Calu3 (cell line): ENCODE data around the gene C20orf173. TPM values are rescaled to one million over a fixed set of nuclear protein-coding genes. Genes with fewer than 3 reads are reported as not detected.

Source experiments
- BruUV-seq: library from RNA; stranded (reverse); fragments of 400-500 nt; replicated peaks from 2 replicates; lab custom pipeline; 2021; lab: Mats Ljungman, UMichigan
- CTCF ChIA-PET: fragments of 300-600 bp; sonication (Branson Sonifier 250); formaldehyde crosslinking; loops from one replicate; lab custom pipeline; 2022; ENCODE audit warnings: antibody characterized with exemption; lab: Charles Lee
- DNase-seq: peaks from one replicate; pipeline ENCODE4 v3.0.0; 2022
- H3K27ac Mint-ChIP-seq: one replicate; pipeline ENCODE4 v1.8.0; 2022; ENCODE audit warnings: mixed read lengths; ENCODE audit not compliant: unreplicated experiment
- H3K27me3 Mint-ChIP-seq: one replicate; pipeline ENCODE4 v1.8.0; 2022; ENCODE audit warnings: mixed read lengths; ENCODE audit not compliant: unreplicated experiment
- H3K36me3 Mint-ChIP-seq: one replicate; pipeline ENCODE4 v1.8.0; 2022; ENCODE audit warnings: mild to moderate bottlenecking, moderate library complexity, mixed read lengths; ENCODE audit not compliant: insufficient read depth, unreplicated experiment
- H3K4me1 Mint-ChIP-seq: one replicate; pipeline ENCODE4 v1.8.0; 2022; ENCODE audit warnings: mild to moderate bottlenecking, low read depth, mixed read lengths; ENCODE audit not compliant: unreplicated experiment
- H3K4me3 Mint-ChIP-seq: one replicate; pipeline ENCODE4 v1.8.0; 2022; ENCODE audit warnings: mild to moderate bottlenecking, low read depth, moderate library complexity, mixed read lengths; ENCODE audit not compliant: unreplicated experiment
- H3K9me3 Mint-ChIP-seq: one replicate; pipeline ENCODE4 v1.8.0; 2022; ENCODE audit warnings: low read depth, mixed read lengths; ENCODE audit not compliant: unreplicated experiment
- CTCF ChIP-seq: fragments of 200-600 bp; IDR thresholded peaks from one replicate; pipeline ENCODE4 v1.8.0; 2022; ENCODE audit warnings: antibody characterized with exemption; ENCODE audit not compliant: unreplicated experiment
- intact Hi-C: fragments of 100-400 bp; cut with micrococcal nuclease; formaldehyde crosslinking; loops from one replicate; pipeline ENCODE4 v1.10.0; 2022; ENCODE audit not compliant: unreplicated experiment
- total RNA-seq: library from RNA; stranded (reverse); gene quantifications from 2 replicates; pipeline ENCODE4 v1.2.3, GENCODE V29; 2022

C20orf173 gene
- total RNA-seq, 1 experiment from 2014 or later = not detected

GRCh38 chr20:35542990-35543389 lies 13.5 kb upstream of the C20orf173 start:
- Mint-ChIP-seq H3K27me3 (no peaks in the 10 kb centered on the region), H3K36me3 (peaks cover 34% of the 10 kb centered on the region), H3K4me3 (peak overlapping the region; percentile 85), H3K4me1 (peaks cover 18% of the 10 kb centered on the region), H3K27ac (no peak overlapping the region), H3K9me3 (no peaks in the 10 kb centered on the region)
- intact Hi-C loops = no loop called here
- BruUV-seq = no TSS peak
- no peak for TF ChIP-seq CTCF
- CTCF ChIA-PET = interaction anchor here (0.5 to 2.0 kb wide), 3 partner anchors 9 to 159 kb away, joined by 4 to 5 read pairs (median 4); no protein-coding TSS in a partner anchor
- no peak for DNase-seq

DNA sequence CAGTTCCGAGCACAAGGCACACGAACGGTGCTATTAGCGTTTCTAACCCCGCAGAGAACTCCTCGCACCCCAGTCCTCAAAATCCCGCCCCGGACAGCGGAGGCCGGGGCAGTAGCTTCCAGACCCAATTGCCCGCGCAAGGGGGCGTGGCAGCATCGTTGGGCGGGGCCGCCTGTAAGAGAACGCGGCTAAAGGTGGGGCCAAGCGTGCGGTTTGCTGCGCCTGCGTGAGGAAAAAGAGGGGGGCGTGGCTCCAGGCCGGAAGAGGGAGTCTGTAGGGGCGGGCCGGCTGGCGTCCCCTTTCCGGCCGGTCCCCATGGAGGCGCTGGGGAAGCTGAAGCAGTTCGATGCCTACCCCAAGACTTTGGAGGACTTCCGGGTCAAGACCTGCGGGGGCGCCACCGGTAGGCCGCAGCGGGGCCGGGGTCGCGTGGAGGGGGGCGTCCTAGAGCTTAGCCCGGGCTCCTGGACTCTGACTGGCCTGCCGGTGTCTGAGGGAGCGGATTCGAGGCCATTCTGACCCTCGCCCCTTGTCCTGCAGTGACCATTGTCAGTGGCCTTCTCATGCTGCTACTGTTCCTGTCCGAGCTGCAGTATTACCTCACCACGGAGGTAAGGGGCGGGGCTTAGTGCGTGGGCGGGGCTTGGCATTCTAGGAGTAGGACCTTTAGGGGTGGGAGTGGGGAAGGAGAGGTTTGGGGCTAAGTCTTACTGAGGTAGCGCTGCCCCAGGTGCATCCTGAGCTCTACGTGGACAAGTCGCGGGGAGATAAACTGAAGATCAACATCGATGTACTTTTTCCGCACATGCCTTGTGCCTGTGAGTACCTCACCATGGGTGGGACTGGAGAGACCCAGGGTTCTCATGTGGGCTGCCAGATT lies 12.6 kb upstream of the C20orf173 start, which contains the start of gene ERGIC3:
Gene ERGIC3, plus strand, starts transcription at position 296 of the 880 bp plus-strand sequence. Its CDS starts 20 bp downstream, at position 316.
- Mint-ChIP-seq H3K9me3 (no peaks in the 10 kb centered on the region), H3K4me1 (peaks cover 18% of the 10 kb centered on the region), H3K4me3 (peak within 1 kb of the TSS; percentile 85), H3K27me3 (no peaks in the 10 kb centered on the region), H3K36me3 (peaks cover 34% of the 10 kb centered on the region), H3K27ac (peak within 1 kb of the TSS; percentile 83)
- CTCF ChIA-PET = interaction anchor here (0.6 to 2.0 kb wide), 6 partner anchors 10 to 412 kb away, joined by 3 to 6 read pairs (median 4); partner anchors contain the start of genes RBM39, SCAND1 and SPAG4
- BruUV-seq = no TSS peak
- intact Hi-C loops = no loop called here
- DNase-seq = peak; percentile 100
- TF ChIP-seq CTCF = no peak

DNA sequence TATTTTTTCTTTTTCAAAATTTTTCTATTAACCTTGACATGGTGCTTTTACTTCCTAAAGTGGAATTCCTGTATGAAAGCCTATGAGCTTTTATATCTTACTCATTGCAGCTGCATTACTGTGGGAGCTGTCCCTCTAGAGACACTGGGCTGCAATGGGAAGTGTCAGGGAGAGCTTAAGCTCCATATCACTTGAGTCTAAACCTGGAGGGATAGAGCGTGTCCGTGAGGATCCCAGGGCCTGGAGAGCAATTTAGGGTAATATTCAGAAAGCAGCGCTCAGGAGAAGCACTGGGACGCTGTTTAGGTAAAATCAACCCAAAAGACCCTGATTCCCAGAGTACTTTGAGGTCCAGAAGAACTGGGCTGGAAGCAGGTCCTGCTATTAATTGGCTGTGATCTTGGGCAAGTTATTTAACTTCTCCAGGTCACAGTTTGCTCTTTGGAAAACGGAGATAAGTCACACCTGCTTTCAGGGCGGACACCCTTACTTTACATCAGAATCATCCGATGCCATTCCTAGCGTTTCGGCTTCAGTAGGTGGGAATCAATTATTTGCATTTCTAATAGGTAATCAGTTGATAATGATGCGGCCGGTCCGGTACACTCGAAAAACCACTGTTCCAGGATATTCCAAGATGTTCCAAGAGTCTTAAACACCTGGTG lies 11.8 kb upstream of the C20orf173 start:
- CTCF ChIA-PET = interaction anchor here (1.0 to 2.0 kb wide), 5 partner anchors 11 to 413 kb away, joined by 3 to 6 read pairs (median 4); partner anchors contain the start of genes RBM39, SCAND1 and SPAG4
- Mint-ChIP-seq H3K9me3 (no peaks in the 10 kb centered on the region), H3K4me1 (peaks cover 18% of the 10 kb centered on the region), H3K27ac (peak overlapping the region; percentile 83), H3K36me3 (peaks cover 34% of the 10 kb centered on the region), H3K4me3 (peak overlapping the region; percentile 85), H3K27me3 (no peaks in the 10 kb centered on the region)
- intact Hi-C loops = no loop called here
- TSS peak; percentile 90 for BruUV-seq
- no peak for TF ChIP-seq CTCF
- no peak for DNase-seq

- H3K4me3 Mint-ChIP-seq = peak overlapping the region; percentile 71
- H3K9me3 Mint-ChIP-seq = no peaks in the 10 kb centered on the region
- intact Hi-C loops = no loop called here
Measured at GRCh38 chr20:35539756-35540212, 10.3 kb upstream of the C20orf173 start.

More at GRCh38 chr20:35539756-35540212, 10.3 kb upstream of the C20orf173 start:
- BruUV-seq = no TSS peak
- peak overlapping the region; percentile 85 for H3K27ac Mint-ChIP-seq
- H3K27me3 Mint-ChIP-seq = no peaks in the 10 kb centered on the region
- DNase-seq = peak; percentile 94
- CTCF ChIA-PET = interaction anchor here (0.5 to 1.0 kb wide), 6 partner anchors 13 to 403 kb away, joined by 3 to 5 read pairs (median 4); no protein-coding TSS in a partner anchor
- H3K4me1 Mint-ChIP-seq = peaks cover 18% of the 10 kb centered on the region
- TF ChIP-seq CTCF = no peak
- peaks cover 28% of the 10 kb centered on the region for H3K36me3 Mint-ChIP-seq
